HEK293 (cell line): Measurements from ENCODE around the gene STK32C.

Experiments
- ZBTB11 ChIP-seq: fragments of 450-650 bp; formaldehyde crosslinking; conservative IDR thresholded peaks from 2 replicates; pipeline ENCODE4 v1.5.1; 2016; ENCODE audit warnings: low read depth, missing biosample characterization, missing genetic modification characterization
- ZNF580 ChIP-seq: fragments of 450-650 bp; formaldehyde crosslinking; IDR thresholded peaks from 2 replicates; pipeline ENCODE4 v1.5.1; 2016; ENCODE audit warnings: missing biosample characterization, missing genetic modification characterization

- no peak for TF ChIP-seq ZNF580 (tag by site-specific recombination)
- TF ChIP-seq ZBTB11 (tag by site-specific recombination): no peak
These were observed 85.0 kb downstream of the STK32C start for GRCh38 chr10:132222726-132223125.
